SIG-M5 (cell line): Measurements from ENCODE around the gene KIAA0319L.

ENCODE experiments used
- DNase-seq: peaks from one replicate; lab custom pipeline; 2025; lab: John Stamatoyannopoulos, UW

The KIAA0319L gene

GRCh38 chr1:35443768-35444518 lies 113.3 kb downstream of the KIAA0319L start:
- no peak for DNase-seq

GRCh38 chr1:35442734-35443133 lies 114.5 kb downstream of the KIAA0319L start:
- DNase-seq = no peak

DNA sequence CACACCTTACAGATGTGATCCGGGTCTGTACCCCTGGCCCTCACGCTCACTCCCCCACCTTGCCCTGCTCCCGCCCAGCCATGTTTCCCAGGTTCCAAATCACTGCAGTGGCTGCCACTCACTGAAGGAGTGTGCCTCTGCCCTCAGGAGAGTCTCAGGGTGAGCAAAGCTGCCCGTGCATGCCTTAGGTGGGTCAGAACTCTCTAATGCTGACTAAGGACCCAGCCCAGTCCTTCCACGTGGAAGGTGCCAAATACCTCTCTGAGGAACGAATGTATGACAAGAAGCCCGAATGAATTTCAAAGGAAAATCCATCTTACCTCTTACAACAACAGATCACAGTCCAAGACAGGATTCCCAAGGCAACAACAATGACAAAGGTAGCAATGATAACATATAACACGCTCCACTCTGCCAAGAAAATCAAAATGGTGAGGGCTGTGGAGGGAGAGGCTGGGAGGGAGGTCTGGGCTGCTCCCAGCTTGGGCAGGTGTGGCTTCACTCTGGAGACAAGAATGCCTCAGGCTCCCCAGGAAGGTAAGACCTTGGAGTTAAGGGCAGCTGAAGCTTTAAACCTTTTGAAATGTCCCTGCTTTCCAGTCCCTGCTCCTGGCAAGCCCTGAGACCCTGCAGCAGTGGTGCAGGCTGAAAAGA lies 115.2 kb downstream of the KIAA0319L start:
- DNase-seq = no peak

DNA sequence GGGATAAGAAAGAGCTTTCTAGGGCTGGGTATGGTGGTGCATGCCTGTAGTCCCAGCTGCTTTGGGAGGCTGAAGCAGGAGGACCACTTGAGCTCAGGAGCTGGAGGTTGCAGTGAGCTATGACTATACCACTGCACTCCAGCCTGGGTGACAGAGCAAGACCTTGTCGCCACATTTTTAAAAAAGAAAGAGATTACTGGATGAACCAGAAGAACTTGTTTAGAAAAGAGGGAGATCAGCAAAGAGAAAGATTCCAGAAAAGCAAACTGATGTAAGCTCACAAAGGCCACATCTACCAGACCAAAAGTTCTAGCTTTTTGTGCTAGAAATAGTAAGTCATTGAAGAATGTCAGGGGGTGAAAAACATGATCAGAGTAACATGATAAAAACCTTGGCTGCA lies 117.6 kb downstream of the KIAA0319L start:
- no peak for DNase-seq

GRCh38 chr1:35437200-35437599 lies 120.0 kb downstream of the KIAA0319L start:
- no peak for DNase-seq

DNA sequence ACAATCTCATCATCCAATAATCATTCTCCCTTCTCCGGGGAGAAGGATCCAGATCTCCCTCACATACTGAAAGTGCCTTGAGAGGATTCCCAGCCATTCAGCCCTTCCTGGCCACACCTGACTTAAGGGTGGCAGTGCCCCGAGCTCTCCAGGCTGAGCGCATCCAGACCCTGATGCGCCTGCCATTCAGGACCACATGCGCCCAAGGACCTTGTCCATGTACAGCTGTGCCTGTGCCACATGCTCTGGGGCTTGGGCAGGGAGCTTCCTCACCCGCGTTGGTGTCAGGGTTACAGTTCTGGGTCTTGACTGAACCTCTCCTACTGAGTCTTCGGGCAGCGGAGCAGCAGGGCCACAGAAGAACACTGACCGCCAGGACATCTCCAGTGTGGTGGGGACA lies 121.1 kb downstream of the KIAA0319L start:
- DNase-seq = no peak

DNA sequence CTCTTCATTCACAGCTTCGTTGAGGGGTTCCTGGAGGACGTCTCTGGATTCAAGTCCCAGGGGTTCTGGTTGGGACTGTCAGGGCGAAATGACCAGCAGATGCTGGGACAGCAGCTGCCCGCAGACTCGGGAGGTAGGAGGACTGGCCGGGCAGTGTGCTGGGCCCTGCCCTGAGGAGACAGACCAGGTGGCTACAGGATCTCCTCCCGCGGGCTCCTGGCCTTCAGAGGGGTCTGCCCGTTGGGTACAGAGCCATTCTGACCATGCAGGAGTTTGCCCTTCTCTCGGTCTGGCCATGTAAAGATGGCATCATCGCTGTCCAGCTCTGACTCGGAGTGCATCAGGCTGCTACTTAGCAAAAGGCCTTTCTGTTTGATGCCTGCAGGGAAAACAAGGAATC lies 122.5 kb downstream of the KIAA0319L start:
- no peak for DNase-seq

GRCh38 chr1:35433714-35434113 lies 123.5 kb downstream of the KIAA0319L start:
- no peak for DNase-seq

DNA sequence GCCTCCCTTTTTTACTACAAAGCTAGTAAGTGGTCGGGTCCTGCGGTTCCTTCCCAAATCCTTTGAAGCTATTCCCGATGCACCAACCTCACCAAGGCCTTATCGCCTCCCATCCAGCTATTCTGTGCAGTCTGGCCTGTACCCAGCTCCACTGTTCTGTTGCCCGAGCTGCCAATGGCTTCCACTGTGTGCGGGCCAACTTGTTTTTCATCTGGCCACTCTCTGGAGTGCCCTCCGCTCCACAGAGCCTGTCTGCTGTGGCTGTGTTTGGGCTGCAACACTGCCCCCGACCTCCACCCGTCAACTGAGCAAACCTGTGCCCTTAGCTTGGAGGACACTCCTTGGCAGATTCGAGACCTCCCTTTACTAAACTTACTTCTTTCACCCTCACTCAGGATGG lies 125.0 kb downstream of the KIAA0319L start:
- DNase-seq = no peak

GRCh38 chr1:35431173-35431599 lies 126.0 kb downstream of the KIAA0319L start:
- no peak for DNase-seq

DNA sequence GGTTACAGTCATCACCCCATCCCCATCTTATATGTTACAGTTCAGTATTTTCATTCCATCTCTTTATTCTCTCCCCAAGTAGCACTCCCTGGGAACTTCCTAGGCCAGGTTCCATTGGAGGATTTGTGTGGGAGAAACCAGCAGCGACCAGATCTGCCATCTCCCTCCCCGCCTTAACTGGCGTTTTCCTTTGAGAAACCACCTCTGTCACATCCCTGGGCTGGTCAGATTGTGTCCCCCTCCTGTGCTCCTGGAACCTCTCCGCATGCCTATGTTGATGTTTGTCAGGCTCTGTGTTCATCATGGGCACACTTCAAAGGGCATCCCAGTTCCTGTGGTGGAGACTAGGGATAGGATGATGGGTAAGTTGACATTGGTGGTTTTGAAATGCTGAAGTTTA lies 126.4 kb downstream of the KIAA0319L start:
- DNase-seq = no peak

DNA sequence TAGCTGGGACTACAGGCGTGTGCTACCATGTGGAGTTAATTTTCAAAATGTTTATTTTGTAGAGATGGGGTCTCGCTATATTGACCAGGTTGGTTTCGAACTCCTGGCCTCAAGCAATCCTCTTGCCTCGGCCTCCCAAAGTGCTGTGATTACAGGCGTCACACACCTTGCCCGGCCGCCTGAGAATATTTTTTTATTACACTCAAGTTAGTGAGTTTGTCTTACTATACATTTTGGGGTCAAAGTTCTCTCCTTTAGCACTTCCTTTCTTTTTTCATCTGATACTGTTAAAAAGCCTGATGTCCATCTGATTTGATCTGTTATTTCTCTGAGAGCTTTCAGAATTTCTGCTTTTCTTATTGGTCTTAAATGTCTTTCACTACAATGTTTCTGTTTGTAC lies 128.8 kb downstream of the KIAA0319L start:
- DNase-seq = no peak

- DNase-seq = no peak
These were observed 131.1 kb downstream of the KIAA0319L start for GRCh38 chr1:35426097-35426586.

- DNase-seq = no peak
These were observed 148.3 kb downstream of the KIAA0319L start for GRCh38 chr1:35408925-35409324.

GRCh38 chr1:35407743-35408142 lies 149.5 kb downstream of the KIAA0319L start:
- DNase-seq = no peak

GRCh38 chr1:35406103-35406502 lies 151.1 kb downstream of the KIAA0319L start:
- DNase-seq = no peak

DNA sequence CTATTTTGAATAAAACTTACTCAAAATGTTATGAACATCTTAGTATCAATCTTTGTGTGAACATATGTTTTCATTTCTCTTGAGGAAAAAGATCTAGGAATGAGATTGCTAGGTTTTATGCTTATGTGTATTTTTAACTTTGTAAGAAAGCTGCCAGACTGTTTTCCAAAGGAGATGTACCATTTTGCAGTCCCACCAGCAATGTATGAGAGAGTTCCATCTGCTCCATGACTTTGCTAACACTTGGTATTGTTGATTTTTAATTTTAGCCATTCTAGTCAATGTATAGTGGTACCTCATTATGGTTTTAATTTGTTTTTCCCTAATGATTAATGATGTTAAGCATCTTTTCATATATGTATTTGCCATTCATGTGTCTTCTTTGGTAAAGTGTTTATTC lies 156.2 kb downstream of the KIAA0319L start:
- DNase-seq = no peak

- no peak for DNase-seq
These were observed 158.5 kb downstream of the KIAA0319L start for GRCh38 chr1:35398739-35399138.

DNA sequence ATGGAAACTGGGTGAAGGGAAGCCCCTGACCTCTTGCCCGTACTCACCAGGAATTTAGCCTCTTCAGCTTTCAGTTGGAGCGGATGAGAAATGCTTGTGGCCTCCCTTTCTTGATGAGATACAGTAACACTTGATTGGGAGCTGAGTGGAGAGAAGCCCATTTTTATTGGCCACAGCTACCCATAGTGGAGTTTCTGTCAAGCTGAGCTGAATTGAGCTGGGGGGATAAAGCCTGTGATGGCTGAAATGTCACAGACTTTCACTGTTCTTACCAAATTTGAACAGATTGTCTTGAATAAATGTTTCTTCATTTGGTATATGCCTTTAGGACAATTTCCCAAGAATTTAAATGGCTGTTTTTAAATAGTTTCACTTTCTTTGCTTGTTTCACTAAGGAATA lies 162.8 kb downstream of the KIAA0319L start:
- DNase-seq = no peak

GRCh38 chr1:35390600-35391494 lies 166.4 kb downstream of the KIAA0319L start:
- DNase-seq = no peak

DNA sequence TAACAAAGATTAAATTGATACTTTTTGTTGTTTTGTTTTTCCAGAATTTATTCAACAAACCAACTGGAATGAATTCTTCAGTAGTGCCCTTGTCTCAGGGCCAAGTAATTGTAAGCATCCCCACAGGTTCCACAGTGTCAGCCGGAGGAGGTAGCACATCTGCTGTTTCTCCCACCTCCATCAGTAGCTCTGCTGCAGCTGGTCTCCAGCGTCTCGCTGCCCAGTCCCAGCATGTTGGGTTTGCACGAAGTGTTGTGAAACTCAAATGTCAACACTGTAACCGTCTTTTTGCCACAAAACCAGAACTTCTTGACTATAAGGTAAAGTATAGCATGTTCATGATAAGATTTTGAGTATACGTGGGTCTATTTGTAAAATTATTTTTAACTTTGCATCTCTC lies 170.2 kb downstream of the KIAA0319L start:
- DNase-seq = peak; percentile 14

DNA sequence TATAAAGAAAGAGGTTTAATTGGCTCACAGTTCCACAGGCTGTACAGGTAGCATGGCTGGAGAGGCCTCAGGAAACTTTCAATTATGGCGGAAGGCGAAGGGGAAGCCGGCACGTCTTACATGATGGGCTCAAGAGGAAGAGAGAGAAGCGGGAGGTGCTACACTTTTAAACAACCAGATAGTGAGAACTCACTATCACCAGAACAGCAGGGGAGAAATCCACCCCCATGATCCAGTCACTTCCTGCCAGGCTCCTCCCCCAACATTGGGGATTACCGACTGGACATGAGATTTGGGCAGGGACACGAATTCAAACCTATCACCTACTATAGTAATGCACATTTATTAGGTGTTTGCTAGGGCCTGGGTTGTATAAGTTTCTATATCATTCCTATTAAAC lies 170.9 kb downstream of the KIAA0319L start:
- no peak for DNase-seq
